ENCODE data around the gene TTC9C. TPM values are rescaled to one million over a fixed set of nuclear protein-coding genes. Genes with fewer than 3 reads are reported as not detected.
A peak's percentile ranks its signal among the peaks of the same experiment; 100 is the strongest.

The TTC9C gene
- total and polyA plus RNA-seq, 11 donors, result 7.4 to 23.5 (median 13.9) TPM

- Histone ChIP-seq H3K27me3 (no peaks in the 10 kb centered on the region), H3K9me3 (no peaks in the 10 kb centered on the region), H3K36me3 (peaks cover 0 to 48% (median 32%) of the 10 kb centered on the region in 9 donors), H3K27ac (peak within 1 kb of the TSS; percentile 88 to 100 (median 98)), H3K4me1 (peaks cover 6 to 54% (median 43%) of the 10 kb centered on the region in 12 donors), H3K4me3 (peak within 1 kb of the TSS; percentile 83 to 100 (median 92))
- intact Hi-C loops (cut with DNase I), result loop anchor here in 9 of 10 donors (2.0 to 5.0 kb wide), 8 partner anchors 16 to 95 kb away; partner anchors contain the start of genes NXF1 (in 1 of the 9), SLC3A2 (in 1 of the 9), STX5 (in 1 of the 9) and TAF6L (in 1 of the 9)
- DNase-seq (peak; percentile 96 to 99 (median 99)), ATAC-seq (peak; percentile 81 to 90 (median 89))
- WGBS, 4 donors, result 0% methylated on average over 33 to 88 of the region's 88 CpGs
- TF ChIP-seq, protein P1, sequence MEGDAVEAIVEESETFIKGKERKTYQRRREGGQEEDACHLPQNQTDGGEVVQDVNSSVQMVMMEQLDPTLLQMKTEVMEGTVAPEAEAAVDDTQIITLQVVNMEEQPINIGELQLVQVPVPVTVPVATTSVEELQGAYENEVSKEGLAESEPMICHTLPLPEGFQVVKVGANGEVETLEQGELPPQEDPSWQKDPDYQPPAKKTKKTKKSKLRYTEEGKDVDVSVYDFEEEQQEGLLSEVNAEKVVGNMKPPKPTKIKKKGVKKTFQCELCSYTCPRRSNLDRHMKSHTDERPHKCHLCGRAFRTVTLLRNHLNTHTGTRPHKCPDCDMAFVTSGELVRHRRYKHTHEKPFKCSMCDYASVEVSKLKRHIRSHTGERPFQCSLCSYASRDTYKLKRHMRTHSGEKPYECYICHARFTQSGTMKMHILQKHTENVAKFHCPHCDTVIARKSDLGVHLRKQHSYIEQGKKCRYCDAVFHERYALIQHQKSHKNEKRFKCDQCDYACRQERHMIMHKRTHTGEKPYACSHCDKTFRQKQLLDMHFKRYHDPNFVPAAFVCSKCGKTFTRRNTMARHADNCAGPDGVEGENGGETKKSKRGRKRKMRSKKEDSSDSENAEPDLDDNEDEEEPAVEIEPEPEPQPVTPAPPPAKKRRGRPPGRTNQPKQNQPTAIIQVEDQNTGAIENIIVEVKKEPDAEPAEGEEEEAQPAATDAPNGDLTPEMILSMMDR (IDR thresholded peaks at IDR 0.05), result peak in 6 of 12 donors; percentile 28 to 60 (median 46)
- peak; percentile 81 to 97 for TF ChIP-seq POLR2A (IDR thresholded peaks at IDR 0.05)
Measured at GRCh38 chr11:62787005-62787759, 58.9 kb downstream of the TTC9C start, which contains the start of gene TMEM179B. Gene TMEM179B, plus strand, starts transcription at chr11:62787402. Its CDS starts 30 bp downstream, at chr11:62787432.

Other genes with a start within 250 kb of the TTC9C start
- 100 to 1,000 TPM; 251 to 861 (median 409) TPM for gene AHNAK, start 181.7 kb upstream of the TTC9C start, total RNA-seq
- gene AHNAK, start 181.7 kb upstream of the TTC9C start, polyA plus RNA-seq, result 100 to 1,000 TPM in 1 of 2 donors, 10 to 100 TPM in 1; 84.4 to 251 TPM
- 1,000 to 10,000 TPM in 3 of 9 donors, 100 to 1,000 TPM in 6; 799 to 1,135 (median 929) TPM for gene EEF1G, start 154.6 kb upstream of the TTC9C start, total RNA-seq
- 1,000 to 10,000 TPM in 1 of 2 donors, 100 to 1,000 TPM in 1; 549 to 1,190 TPM for gene EEF1G, start 154.6 kb upstream of the TTC9C start, polyA plus RNA-seq
- gene TUT1, start 137.0 kb upstream of the TTC9C start, total RNA-seq, result 10 to 100 TPM in 7 of 9 donors, 1 to 10 TPM in 2; 6.3 to 16.3 (median 11.3) TPM
- gene TUT1, start 137.0 kb upstream of the TTC9C start, polyA plus RNA-seq, result 10 to 100 TPM in 1 of 2 donors, 1 to 10 TPM in 1; 8.5 to 12.2 TPM
- 10 to 100 TPM; 24.1 to 55.3 (median 33.7) TPM for gene MTA2, start 126.6 kb upstream of the TTC9C start, total RNA-seq
- 10 to 100 TPM; 18.4 to 40.3 TPM for gene MTA2, start 126.6 kb upstream of the TTC9C start, polyA plus RNA-seq
- 10 to 100 TPM in 8 of 9 donors, 1 to 10 TPM in 1; 8.8 to 40.9 (median 16.2) TPM for gene EML3, start 115.7 kb upstream of the TTC9C start, total RNA-seq
- gene EML3, start 115.7 kb upstream of the TTC9C start, polyA plus RNA-seq, result 10 to 100 TPM; 14.7 to 15.3 TPM
- gene ROM1, start 115.2 kb upstream of the TTC9C start, total RNA-seq, result 1 to 10 TPM; 1.5 to 5.8 (median 2.1) TPM
- gene ROM1, start 115.2 kb upstream of the TTC9C start, polyA plus RNA-seq, result 1 to 10 TPM; 2.9 to 5.3 TPM
- gene B3GAT3, start 106.5 kb upstream of the TTC9C start, total RNA-seq, result 10 to 100 TPM in 7 of 9 donors, 1 to 10 TPM in 2; 9.2 to 20.5 (median 12.3) TPM
- gene B3GAT3, start 106.5 kb upstream of the TTC9C start, polyA plus RNA-seq, result 10 to 100 TPM; 19.1 to 38.1 TPM
- 100 to 1,000 TPM in 4 of 9 donors, 10 to 100 TPM in 5; 64.4 to 182 (median 99.1) TPM for gene GANAB, start 81.9 kb upstream of the TTC9C start, total RNA-seq
- 100 to 1,000 TPM in 1 of 2 donors, 10 to 100 TPM in 1; 49.3 to 113 TPM for gene GANAB, start 81.9 kb upstream of the TTC9C start, polyA plus RNA-seq
- 10 to 100 TPM in 7 of 9 donors, 1 to 10 TPM in 2; 9.1 to 23.2 (median 11.5) TPM for gene INTS5, start 75.2 kb upstream of the TTC9C start, total RNA-seq
- 10 to 100 TPM in 1 of 2 donors, 1 to 10 TPM in 1; 3.3 to 15.5 TPM for gene INTS5, start 75.2 kb upstream of the TTC9C start, polyA plus RNA-seq
- 10 to 100 TPM; 24.0 to 56.2 (median 28.5) TPM for gene C11orf98, start 63.3 kb upstream of the TTC9C start, total RNA-seq
- gene C11orf98, start 63.3 kb upstream of the TTC9C start, polyA plus RNA-seq, result 100 to 1,000 TPM in 1 of 2 donors, 10 to 100 TPM in 1; 75.1 to 191 TPM
- 1 to 10 TPM in 7 of 9 donors, under 1 TPM in 2; 0.38 to 8.7 (median 4.2) TPM for gene CSKMT, start 63.2 kb upstream of the TTC9C start, total RNA-seq
- 1 to 10 TPM; 4.4 to 6.6 TPM for gene CSKMT, start 63.2 kb upstream of the TTC9C start, polyA plus RNA-seq
- 1 to 10 TPM; 5.3 to 8.8 (median 5.9) TPM for gene UQCC3, start 56.8 kb upstream of the TTC9C start, total RNA-seq
- 10 to 100 TPM; 11.5 to 15.8 TPM for gene UQCC3, start 56.8 kb upstream of the TTC9C start, polyA plus RNA-seq
- gene LBHD1, start 56.2 kb upstream of the TTC9C start, total RNA-seq, result 1 to 10 TPM; 1.8 to 6.3 (median 2.9) TPM
- 1 to 10 TPM; 1.4 to 1.8 TPM for gene LBHD1, start 56.2 kb upstream of the TTC9C start, polyA plus RNA-seq
- 100 to 1,000 TPM in 1 of 9 donors, 10 to 100 TPM in 8; 69.2 to 116 (median 83.1) TPM for gene UBXN1, start 49.4 kb upstream of the TTC9C start, total RNA-seq
- 100 to 1,000 TPM in 1 of 2 donors, 10 to 100 TPM in 1; 88.7 to 188 TPM for gene UBXN1, start 49.4 kb upstream of the TTC9C start, polyA plus RNA-seq
- gene LRRN4CL, start 39.0 kb upstream of the TTC9C start, total RNA-seq, result 1 to 10 TPM in 8 of 9 donors, under 1 TPM in 1; 0.63 to 8.6 (median 2.7) TPM
- 1 to 10 TPM; 1.3 to 1.9 TPM for gene LRRN4CL, start 39.0 kb upstream of the TTC9C start, polyA plus RNA-seq
- 10 to 100 TPM; 13.3 to 30.1 (median 20.0) TPM for gene BSCL2, start 21.1 kb upstream of the TTC9C start, total RNA-seq
- 10 to 100 TPM; 23.1 to 39.4 TPM for gene BSCL2, start 21.1 kb upstream of the TTC9C start, polyA plus RNA-seq
- under 1 TPM in 4 of 9 donors, not detected in 5; 0.27 to 0.55 (median 0.32) TPM for gene GNG3, start 20.8 kb upstream of the TTC9C start, total RNA-seq
- gene GNG3, start 20.8 kb upstream of the TTC9C start, polyA plus RNA-seq, result under 1 TPM in 1 of 2 donors, not detected in 1; 0.14 TPM
- 10 to 100 TPM in 8 of 9 donors, 1 to 10 TPM in 1; 9.6 to 39.5 (median 32.6) TPM for gene HNRNPUL2, start 1.0 kb upstream of the TTC9C start, total RNA-seq
- 10 to 100 TPM; 32.7 to 35.2 TPM for gene HNRNPUL2, start 1.0 kb upstream of the TTC9C start, polyA plus RNA-seq
- 10 to 100 TPM in 4 of 9 donors, 1 to 10 TPM in 5; 6.9 to 16.6 (median 9.9) TPM for gene ZBTB3, start 25.7 kb downstream of the TTC9C start, total RNA-seq
- 1 to 10 TPM; 3.5 to 3.7 TPM for gene ZBTB3, start 25.7 kb downstream of the TTC9C start, polyA plus RNA-seq
- gene POLR2G, start 33.1 kb downstream of the TTC9C start, total RNA-seq, result 10 to 100 TPM; 32.6 to 61.2 (median 43.8) TPM
- gene POLR2G, start 33.1 kb downstream of the TTC9C start, polyA plus RNA-seq, result 100 to 1,000 TPM in 1 of 2 donors, 10 to 100 TPM in 1; 43.6 to 106 TPM
- 10 to 100 TPM in 3 of 9 donors, 1 to 10 TPM in 6; 7.1 to 19.5 (median 9.3) TPM for gene TAF6L, start 42.9 kb downstream of the TTC9C start, total RNA-seq
- gene TAF6L, start 42.9 kb downstream of the TTC9C start, polyA plus RNA-seq, result 10 to 100 TPM; 12.7 to 12.9 TPM
- gene TMEM179B, start 58.9 kb downstream of the TTC9C start, total RNA-seq, result 10 to 100 TPM; 14.7 to 46.0 (median 19.4) TPM
- 10 to 100 TPM; 23.8 to 47.3 TPM for gene TMEM179B, start 58.9 kb downstream of the TTC9C start, polyA plus RNA-seq
- gene TMEM223, start 63.5 kb downstream of the TTC9C start, total RNA-seq, result 10 to 100 TPM; 19.0 to 52.3 (median 25.9) TPM
- gene TMEM223, start 63.5 kb downstream of the TTC9C start, polyA plus RNA-seq, result 10 to 100 TPM; 26.3 to 55.6 TPM
- gene NXF1, start 77.0 kb downstream of the TTC9C start, total RNA-seq, result 10 to 100 TPM; 28.5 to 51.7 (median 34.1) TPM
- gene NXF1, start 77.0 kb downstream of the TTC9C start, polyA plus RNA-seq, result 10 to 100 TPM; 40.7 to 63.4 TPM
- gene STX5, start 103.6 kb downstream of the TTC9C start, total RNA-seq, result 10 to 100 TPM; 16.2 to 26.8 (median 18.9) TPM
- gene STX5, start 103.6 kb downstream of the TTC9C start, polyA plus RNA-seq, result 10 to 100 TPM in 1 of 2 donors, 1 to 10 TPM in 1; 8.6 to 36.1 TPM
- gene TEX54, start 104.4 kb downstream of the TTC9C start, total RNA-seq, result not detected
- gene TEX54, start 104.4 kb downstream of the TTC9C start, polyA plus RNA-seq, result not detected
- 10 to 100 TPM; 19.2 to 36.6 (median 24.8) TPM for gene WDR74, start 111.1 kb downstream of the TTC9C start, total RNA-seq
- gene WDR74, start 111.1 kb downstream of the TTC9C start, polyA plus RNA-seq, result 10 to 100 TPM; 28.7 to 70.6 TPM
- gene SLC3A2, start 152.4 kb downstream of the TTC9C start, total RNA-seq, result 10 to 100 TPM; 26.6 to 76.0 (median 59.1) TPM
- 100 to 1,000 TPM in 1 of 2 donors, 10 to 100 TPM in 1; 27.1 to 103 TPM for gene SLC3A2, start 152.4 kb downstream of the TTC9C start, polyA plus RNA-seq
- gene CHRM1, start 192.9 kb downstream of the TTC9C start, total RNA-seq, result under 1 TPM in 2 of 9 donors, not detected in 7; 0.08 to 0.31 TPM
- gene CHRM1, start 192.9 kb downstream of the TTC9C start, polyA plus RNA-seq, result not detected